ENCODE measurements around the gene ITM2A.

DNA sequence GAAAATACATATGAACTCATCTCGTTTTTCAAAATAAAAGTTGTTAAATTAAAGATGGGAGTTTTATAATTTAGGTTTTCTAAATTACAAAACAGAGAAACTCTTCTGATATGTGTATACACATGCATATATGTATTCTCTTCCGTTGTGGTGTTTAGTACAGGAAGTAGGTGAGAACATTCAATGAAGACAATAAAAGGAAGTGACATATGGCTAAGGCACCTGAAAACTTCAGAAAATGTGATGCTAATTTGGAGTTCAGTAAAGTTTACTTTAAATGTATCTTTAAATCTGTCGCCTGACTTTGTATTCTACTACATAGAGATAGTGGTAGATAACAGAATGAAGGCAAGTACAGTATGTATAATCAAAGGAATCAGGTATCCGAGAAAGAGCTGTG lies 33.5 kb upstream of the ITM2A start:
- no peak for TF ChIP-seq EZH2 (IDR thresholded peaks at IDR 0.05; ENCODE audit: borderline replicate concordance, low read depth, low read length, severe bottlenecking)
- TF ChIP-seq, protein P1, sequence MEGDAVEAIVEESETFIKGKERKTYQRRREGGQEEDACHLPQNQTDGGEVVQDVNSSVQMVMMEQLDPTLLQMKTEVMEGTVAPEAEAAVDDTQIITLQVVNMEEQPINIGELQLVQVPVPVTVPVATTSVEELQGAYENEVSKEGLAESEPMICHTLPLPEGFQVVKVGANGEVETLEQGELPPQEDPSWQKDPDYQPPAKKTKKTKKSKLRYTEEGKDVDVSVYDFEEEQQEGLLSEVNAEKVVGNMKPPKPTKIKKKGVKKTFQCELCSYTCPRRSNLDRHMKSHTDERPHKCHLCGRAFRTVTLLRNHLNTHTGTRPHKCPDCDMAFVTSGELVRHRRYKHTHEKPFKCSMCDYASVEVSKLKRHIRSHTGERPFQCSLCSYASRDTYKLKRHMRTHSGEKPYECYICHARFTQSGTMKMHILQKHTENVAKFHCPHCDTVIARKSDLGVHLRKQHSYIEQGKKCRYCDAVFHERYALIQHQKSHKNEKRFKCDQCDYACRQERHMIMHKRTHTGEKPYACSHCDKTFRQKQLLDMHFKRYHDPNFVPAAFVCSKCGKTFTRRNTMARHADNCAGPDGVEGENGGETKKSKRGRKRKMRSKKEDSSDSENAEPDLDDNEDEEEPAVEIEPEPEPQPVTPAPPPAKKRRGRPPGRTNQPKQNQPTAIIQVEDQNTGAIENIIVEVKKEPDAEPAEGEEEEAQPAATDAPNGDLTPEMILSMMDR (IDR thresholded peaks at IDR 0.05; ENCODE audit: borderline replicate concordance, extremely low read depth, low read length, poor library complexity, severe bottlenecking) = no peak
